NCI-H524 treated with DMSO at 0.1 percent for 48 hours (cell line): ENCODE measurements around the gene PROSER2.

Source experiments
- DNase-seq: peaks from one replicate; lab custom pipeline; 2025; lab: John Stamatoyannopoulos, UW

PROSER2 gene

DNA sequence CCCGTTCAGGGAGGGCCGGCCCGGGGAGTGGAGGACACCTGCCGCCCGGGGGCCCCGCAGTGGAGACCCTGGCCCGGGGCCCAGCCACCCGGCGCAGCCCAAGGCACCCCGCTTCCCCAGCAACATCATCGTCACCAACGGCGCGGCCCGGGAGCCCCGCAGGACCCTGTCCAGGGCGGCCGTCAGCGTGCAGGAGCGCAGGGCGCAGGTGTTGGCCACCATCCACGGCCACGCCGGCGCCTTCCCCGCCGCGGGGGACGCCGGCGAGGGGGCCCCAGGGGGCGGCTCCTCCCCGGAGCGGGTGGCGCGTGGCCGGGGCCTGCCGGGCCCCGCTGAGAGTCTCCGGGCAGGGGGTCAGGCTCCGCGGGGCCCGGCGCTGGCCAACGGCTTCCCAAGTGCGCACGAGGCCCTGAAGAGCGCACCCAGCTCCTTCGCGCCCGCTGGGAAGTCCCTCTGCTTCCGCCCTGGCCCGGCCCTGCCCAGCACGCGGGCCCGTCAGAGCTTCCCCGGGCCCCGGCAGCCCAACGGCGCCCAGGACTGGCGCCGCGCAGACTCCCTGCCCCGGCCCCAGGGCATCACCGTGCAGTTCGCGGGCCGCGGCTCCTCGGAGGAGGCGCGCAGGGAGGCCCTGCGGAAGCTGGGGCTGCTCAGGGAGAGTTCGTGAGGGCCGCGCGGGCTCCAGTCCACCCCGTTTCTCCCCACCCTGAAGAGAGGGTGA is 46.7 kb downstream of the PROSER2 start:
- no peak for DNase-seq

DNA sequence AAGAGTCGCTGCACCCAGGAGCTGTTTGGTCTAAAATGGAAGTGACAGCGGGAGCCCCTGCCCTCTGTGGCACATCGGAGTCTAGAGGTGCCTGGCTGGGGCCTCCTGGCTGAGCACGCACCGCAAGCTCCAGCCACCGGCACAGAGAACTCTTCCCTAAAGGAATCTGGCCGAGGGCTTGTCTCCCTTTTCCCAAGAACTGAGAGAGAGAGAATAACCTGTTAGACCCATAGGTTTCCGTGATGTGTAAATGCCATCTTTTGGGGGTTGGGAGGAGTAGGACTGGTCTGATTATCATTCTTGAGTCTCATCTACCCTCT is 47.3 kb downstream of the PROSER2 start:
- DNase-seq, result no peak

DNA sequence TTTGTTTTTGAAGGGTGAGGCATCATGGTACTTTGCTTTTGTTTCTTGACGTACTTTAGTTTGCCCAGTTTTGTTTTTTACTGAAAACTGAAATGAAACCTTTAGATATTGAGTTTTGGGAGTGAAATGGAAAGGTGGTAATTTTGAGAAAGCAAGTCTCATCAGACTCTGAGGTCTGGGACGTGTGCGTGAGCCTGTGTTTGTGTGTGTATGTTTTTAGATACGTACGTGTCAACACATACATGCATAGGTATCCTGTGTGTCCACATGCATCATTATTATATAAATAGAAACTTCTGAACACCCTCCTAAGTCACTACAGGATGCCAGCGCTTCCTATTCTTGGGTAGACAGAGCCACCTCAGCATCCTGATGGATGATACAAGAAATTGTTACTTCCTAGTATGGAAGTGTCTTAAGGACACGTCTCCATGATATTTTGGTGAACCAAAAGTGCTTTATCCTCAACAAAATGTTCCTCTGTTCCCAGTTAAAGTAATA is 47.8 kb downstream of the PROSER2 start:
- no peak for DNase-seq

DNA sequence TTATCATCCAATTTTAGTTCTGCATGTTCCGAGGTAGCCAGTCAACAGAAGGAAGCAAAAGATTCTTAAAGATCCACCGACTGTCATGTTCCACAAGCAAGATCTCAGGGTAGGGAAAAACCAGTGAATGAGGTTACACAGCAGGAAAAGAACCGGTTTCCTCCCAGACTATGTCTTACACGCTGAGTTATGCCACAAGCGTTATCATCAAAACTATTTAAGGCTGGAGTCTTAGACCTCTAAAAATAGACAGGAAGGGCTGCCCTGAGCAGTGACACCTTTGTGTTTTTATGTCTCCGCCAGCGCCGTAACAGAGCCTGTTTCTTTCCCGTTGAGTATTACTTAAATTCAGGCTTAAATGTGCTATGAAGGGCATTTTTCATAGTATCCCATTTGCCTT is 48.3 kb downstream of the PROSER2 start:
- no peak for DNase-seq

DNA sequence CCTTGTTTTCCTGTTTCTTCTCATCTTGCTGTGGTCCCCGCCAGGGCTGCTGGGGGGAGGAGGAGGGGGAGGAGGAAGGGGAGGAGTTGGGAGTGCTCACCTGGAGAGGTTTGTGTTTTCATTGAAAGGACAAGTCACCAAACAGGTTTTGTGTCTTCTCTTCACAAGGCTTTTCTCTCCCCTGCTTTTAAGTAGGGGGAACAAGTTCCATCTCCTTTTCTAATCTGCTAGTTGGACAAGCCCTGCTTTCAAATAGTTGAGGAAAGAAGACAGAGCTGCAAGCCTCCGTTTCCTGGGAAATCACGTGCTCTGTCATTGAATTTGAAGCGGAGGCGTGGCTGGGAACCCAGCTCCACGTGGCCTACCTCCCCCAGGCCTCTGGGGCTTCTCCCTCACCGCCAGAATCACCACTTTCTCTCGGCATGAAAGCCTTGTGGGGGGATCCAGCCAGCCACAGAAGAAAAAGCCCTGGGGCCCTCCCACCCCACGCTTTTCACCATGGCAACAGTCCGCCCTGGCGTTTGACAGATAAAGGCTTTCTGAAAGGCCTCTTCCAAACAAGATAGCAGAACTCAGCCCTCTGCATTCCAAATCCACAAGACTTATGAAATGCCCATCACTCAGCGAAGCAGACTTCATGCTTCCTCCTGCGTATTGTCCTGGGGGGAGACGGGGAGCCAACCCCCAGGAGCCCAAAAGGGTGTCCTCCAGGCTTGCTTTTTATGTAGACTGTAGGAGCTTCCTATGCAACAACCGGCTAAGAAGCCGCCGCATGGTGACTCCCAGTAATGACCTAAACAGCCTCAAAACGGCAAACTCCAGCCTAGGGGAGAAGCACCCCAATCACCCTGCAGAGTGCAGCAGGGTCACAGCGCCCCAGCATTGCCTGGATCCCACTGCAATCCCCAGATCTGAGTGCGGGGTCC is 51.7 kb downstream of the PROSER2 start:
- DNase-seq, result no peak

DNA sequence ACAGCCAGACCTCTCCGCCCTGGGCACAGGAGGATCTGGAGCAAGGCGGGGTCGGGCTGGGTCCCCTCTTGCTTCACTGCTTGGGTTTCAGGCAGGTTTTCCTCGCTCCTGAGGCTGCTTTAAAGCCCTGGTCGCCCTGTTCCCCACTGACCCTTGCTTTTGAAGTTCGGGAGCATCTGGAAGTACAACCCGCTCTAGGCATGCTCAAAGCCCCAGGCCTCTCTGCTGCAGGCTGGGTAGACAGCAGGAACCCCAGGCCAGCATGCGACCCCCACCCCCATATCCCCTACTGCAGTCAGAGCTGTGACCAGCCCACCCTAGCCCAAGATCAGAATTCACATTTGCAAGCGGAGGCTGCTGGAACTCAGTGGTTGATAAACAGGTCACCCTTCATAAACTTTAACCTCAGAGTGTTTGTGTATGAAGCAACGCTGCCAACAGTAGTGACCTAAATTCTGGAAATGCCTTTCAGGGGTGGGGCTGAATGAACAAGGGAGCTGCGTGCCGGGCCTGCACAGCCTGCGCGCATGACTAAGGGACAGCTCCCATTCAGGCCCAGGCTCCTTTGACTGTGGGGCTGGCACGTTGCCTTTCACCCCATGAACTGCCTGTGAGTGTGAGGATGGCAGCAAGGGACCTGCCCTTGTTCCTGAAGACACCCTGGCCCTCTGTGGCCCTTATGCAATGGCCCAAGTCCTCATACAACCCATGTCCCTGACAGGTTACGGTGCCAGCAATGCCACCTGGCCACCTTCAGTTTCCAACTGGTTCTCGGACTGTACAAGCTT is 52.5 kb downstream of the PROSER2 start:
- no peak for DNase-seq

DNA sequence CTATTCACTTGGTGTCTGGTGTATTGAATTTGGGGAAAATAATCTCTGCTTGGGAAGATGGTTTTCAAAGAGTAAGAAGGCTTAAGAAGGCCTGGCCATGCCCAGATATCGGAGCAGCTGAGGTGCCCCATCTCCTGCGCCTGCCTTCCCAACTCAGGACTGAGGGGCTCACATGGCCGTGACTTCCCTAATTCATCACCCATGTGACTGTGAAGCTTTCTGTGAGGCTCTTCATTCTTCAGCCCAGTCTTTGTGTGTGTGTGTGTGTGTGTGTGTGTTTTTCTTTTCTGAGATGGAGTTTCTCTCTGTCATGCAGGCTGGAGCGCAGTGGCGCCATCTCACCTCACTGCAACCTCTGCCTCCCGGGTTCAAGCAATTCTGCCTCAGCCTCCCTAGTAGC is 53.2 kb downstream of the PROSER2 start:
- no peak for DNase-seq

DNA sequence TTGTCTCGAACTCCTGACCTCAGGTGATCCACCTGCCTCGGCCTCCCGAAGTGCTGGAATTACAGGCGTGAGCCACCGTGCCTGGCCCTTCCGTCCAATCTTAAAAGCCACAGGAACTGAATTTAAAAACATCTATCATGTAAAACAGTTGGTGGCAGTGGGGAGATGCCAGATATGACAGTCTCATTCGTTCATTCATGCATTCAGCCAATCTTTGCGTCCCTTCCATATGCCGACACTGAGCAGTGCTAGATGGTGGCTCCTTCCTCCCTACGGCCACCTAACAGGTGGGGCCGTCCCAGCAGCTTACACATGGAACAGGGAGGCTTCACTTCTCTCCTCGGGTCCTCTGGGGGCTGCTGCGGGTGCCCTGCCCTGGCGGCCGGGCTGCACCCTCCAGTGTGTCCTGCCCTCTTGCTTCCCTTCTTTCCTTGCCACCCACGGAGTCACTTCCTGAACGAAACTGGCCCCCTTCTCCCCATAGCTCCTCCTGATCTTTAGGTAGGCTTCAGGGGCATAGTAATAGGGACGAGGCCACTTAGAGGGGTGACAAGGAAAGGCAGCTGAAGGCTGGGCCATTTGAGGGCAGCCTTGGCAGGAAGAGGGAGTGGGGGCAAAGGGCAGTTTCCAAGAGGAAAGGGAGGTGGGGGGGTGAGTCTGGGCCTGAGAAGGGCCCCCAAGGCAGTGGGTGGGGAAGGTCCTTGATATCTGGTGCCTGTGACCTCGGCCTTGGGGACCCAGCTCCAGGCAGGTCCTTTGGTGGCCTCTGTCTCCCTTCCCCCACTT is 53.8 kb downstream of the PROSER2 start:
- DNase-seq, result no peak

DNA sequence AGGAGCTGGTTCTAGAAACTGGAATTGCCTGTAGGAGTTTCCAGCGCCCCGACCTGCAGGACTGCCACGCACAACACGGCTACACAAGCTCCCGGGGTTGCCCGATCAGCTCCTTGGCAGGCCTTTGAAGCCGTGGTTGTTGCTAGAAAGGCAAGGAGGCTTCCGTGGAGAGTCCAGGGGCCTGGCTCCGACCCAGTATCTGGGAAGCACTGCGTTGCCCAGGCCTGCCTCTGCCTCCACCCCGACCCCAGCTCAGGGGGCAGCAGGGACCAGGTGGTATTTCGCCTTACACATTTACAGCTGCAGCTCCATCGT is 54.4 kb downstream of the PROSER2 start:
- no peak for DNase-seq

DNA sequence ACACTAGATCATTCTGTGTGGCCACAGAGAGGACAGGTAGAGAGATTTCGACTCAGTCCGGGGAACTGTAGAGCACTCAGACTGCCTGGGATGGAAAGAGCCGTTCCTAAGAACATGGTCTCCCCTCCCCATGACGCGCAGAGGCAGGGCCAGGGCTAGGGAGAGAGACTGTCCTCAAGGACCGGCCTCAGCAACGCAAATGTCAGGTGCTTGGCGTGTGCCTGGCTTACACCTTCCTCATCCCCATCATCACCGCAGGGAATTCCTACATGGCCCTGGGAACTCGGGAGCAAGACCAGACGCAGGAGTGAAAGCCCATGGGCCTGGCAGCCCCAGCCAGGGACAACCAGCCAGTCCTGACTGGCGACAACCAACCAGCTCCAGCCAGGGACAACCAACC is 55.6 kb downstream of the PROSER2 start:
- no peak for DNase-seq

DNA sequence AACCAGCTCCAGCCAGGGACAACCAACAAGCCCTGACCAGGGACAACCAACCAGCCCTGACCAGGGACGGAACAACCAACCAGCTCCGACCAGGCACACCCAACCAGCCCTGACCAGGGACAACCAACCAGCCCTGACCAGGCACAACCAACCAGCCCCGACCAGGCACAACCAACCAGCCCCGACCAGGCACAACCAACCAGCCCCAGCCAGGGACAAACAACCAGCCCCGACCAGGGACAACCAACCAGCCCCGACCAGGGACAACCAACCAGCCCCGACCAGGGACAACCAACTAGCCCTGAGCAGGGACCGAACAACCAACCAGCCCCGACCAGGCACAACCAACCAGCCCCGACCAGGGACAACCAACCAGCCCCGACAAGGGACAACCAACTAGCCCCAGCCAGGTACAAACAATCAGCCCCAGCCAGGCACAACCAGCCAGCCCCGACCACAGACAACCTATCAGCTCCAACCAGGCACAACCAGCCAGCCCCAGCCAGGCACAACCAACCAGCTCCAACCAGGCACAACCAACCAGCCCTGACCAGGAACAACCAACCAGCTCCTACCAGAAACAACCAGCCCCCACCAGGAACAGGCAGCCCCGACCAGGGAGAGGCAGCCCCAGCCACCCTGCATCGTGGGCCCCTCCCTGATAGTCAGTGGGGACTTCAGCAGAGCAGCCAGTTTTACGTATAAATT is 56.4 kb downstream of the PROSER2 start:
- DNase-seq, result no peak

DNA sequence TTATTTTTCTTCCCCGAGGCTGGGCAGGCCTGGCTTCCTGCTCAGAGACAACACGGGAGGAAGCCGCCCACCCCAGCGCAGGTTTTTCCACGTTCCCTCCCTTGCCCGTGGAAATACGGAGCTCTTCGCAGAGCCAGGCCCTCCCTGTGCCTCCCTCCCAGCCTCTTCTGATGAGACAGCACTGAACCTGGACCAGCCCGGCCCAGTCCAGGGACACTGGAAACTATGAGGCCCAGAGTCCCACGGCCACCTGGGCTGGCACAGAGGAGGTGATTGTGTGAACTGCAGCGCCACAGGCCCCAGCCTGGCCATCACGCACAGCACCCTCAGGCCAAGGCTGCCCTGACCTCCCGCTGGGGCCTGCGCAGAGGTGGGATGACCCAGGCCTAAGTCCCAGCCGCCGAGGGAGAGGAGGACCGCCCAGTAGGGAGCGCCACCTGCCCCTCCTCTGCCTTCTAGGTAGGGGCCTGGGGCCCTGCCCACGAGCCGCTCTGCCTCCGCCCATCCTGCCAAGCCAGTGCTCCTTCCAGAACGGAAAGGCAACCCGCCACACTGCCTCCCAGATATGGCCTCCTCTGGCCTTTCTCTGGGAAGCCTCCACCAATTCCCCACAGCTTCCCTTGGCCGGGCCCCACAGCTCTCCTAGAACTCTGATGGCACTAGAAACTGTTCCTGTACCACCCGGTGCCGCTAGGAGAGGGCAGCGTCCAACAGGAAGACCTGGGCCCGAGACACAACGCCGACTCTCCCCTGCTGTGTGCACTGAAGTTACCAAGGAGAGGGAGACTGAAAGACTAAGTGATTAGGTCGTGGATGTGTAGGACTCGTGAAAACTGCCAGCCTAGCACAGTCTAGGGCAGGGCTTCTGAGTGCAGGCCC is 57.2 kb downstream of the PROSER2 start:
- no peak for DNase-seq

DNA sequence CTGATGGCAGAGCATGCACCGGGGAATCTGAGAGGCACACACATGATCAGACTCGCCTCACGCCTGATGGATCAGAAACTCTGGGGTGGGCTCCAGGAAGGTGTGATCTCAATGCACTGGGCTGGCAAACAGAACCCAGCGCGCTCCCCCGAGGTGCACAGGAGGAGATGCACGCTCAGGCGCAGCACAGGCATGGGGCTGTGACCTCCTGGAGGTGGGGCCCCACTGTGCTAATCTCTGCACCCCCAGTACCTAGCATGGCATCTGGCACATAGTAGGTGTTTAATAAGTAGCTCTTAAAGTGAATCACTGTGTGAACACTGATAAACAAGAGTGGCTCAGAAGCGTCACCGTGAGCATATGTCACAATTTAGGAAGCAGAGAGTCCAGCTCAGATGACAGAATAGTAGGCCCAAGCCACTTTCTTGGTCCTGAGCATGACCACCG is 57.9 kb downstream of the PROSER2 start:
- no peak for DNase-seq

DNA sequence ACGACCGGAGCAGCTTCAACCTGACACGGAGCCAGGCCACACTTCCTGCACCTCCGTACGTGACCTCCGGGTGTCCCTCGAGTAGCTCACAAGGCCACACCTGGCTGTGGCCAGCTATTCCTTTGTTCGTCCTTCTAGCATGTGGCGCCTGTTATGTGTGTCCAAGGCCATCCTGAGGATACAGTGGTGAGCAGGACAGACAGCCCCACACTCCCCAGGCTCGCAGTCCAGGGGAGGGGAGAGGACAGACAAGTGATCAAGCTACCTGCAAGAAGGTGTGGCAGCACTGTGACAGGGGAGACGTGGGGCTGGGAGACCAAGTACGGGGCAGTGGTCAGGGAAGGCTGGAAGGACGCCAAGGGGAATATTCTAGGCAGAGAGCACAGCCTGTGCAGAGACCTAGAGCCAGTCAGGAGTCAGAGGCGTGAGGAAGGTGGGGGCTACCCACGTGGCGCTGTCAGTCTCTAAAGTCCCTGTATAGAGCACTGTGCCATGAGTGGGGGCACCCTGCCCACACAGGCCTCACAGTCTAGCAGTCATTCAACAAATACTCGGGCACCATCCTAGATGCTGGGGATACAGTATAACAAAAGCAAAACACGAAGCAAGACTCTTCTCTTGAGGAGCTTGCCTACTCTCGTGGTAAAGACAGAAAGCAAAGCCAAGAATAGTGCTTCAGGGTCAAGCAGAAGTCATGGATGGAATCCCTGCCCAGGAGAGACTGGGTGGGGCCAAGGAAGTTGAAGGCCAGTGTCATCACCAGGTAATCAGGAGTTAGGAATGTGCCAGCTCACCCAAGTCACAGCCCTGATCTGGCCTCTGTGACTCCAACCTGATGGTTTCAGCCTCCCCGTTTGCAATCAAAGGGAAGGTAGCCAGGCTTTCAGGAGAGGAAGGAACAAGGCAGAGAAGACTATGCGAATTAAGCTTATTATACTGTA is 58.6 kb downstream of the PROSER2 start:
- no peak for DNase-seq

DNA sequence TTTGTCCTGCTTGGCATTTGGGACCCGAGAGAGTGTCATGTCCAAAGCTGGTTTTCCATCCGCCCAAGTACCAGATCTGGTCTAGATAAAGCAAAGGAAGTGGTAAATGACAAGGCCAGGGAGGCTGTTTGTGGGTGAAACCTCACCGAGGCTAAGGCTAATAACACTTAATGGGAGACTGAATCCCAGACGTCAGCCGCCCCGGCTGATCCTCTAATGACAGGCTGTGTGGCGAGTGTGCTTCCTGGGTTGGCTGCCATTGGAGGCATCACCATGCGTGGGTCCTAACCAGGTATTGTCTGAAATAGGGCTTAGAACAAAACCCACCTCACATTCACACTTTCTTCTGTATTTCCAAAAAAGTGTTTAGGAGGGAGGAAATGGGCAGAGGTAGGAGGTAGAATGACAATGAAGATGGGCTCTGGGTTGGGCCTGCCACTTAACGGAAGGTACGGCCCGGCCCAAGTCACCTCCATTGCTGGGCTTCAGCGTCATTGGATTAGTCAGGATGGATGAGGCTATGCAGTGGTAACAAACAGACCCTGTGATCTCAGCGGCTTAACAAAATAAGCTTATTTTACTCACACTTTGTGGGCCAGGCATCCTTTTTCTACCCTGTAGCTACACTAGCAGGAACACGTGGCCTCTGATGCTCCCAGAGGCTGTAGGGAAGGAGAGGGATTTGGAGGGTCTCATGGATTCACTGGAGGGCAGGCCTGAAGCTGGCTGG is 59.7 kb downstream of the PROSER2 start:
- no peak for DNase-seq

DNA sequence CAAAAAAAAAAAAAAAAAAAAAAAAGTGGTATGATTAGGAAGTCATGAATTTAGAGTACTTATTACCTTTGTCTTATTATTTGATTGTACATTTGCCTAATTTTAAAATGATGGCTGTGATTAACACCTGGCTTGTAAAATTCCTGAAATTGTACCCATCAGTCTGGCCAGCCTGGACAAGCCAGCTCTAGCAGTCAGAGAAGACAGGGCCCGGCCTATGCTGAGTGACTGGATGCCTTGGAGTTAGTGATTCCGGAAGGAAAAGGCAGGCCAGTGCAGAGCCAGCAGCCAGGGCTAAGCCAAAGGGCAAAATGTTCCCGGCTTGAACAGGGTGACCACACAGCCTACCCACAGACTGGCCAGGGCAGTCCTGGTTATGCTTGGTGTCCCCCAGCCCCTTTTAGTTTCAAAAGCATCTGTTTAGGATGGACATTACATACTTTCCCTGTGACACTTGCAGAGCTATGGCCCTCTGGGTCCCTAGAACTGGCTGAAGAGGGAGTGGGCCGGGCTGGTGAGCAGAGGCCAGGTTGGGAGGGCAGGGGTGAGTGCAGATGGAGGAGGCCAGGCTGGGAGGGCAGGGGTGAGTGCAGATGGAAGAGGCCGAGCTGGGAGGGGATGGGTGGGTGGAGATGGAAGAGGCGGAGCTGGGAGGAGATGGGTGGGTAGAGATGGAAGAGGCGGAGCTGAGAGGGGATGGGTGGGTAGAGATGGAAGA is 61.7 kb downstream of the PROSER2 start:
- no peak for DNase-seq

DNA sequence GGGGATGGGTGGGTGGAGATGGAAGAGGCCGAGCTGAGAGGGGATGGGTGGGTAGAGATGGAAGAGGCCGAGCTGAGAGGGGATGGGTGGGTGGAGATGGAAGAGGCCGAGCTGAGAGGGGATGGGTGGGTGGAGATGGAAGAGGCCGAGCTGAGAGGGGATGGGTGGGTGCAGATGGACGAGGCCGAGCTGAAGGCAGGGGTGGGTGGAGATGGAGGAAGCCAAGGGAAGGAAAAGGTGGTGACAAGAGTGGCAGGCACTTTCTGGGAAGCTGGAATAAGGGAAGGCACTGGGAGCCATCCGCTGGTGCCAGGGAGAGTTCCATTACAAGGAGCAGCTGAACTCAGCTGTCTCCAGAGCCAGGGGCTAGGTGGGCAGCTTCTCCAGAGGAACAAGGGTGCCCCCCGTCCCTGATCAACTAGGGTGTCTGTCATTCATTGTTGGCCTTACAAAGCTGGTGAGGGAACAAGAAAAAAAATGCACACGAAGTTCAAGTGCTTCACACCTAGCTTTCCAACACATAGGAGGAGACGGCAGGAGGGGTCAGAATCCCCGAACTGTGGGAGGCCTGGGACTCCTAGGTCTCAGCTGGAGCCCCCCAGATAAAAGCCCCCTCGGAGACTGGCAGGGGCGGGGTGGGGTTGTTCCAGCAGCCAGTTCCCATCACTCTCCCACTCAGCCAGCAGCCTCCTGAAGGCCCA is 62.4 kb downstream of the PROSER2 start:
- DNase-seq, result no peak
